ENCODE data around the gene DRP2.
"Not testable (repeated sequence)": the region's sequence is repeated elsewhere in the genome, so short reads cannot be mapped to it uniquely, and the experiment has no call there.

DRP2 gene

GRCh38 chrX:101231080-101231479, 11.5 kb downstream of the DRP2 start:
- in situ Hi-C loops (cut with HindIII; ENCODE audit: low sequenced_read_pairs) = no loop called here

- in situ Hi-C loops (cut with HindIII; ENCODE audit: low sequenced_read_pairs) = no loop called here
Measured at GRCh38 chrX:101232316-101232715, 12.7 kb downstream of the DRP2 start.

GRCh38 chrX:101237041-101237440, 17.5 kb downstream of the DRP2 start:
- in situ Hi-C loops (cut with HindIII; ENCODE audit: low sequenced_read_pairs) = no loop called here

- in situ Hi-C loops (cut with HindIII; ENCODE audit: low sequenced_read_pairs) = no loop called here
Measured at GRCh38 chrX:101241531-101241930, 21.9 kb downstream of the DRP2 start.

- in situ Hi-C loops (cut with HindIII; ENCODE audit: low sequenced_read_pairs) = no loop called here
Measured at GRCh38 chrX:101252634-101253033, 33.0 kb downstream of the DRP2 start.

- in situ Hi-C loops (cut with HindIII; ENCODE audit: low sequenced_read_pairs) = no loop called here
Measured at GRCh38 chrX:101257448-101258258, 38.1 kb downstream of the DRP2 start.

GRCh38 chrX:101258259-101258581, 38.6 kb downstream of the DRP2 start:
- in situ Hi-C loops (cut with HindIII; ENCODE audit: low sequenced_read_pairs) = no loop called here

- in situ Hi-C loops (cut with HindIII; ENCODE audit: low sequenced_read_pairs) = no loop called here
Measured at GRCh38 chrX:101260435-101260834, 40.8 kb downstream of the DRP2 start.

GRCh38 chrX:101262590-101262989, 43.0 kb downstream of the DRP2 start:
- in situ Hi-C loops (cut with HindIII; ENCODE audit: low sequenced_read_pairs) = no loop called here

- in situ Hi-C loops (cut with HindIII; ENCODE audit: low sequenced_read_pairs) = no loop called here
Measured at GRCh38 chrX:101263766-101264165, 44.2 kb downstream of the DRP2 start.

- in situ Hi-C loops (cut with HindIII; ENCODE audit: low sequenced_read_pairs) = no loop called here
Measured at GRCh38 chrX:101265869-101266428, 46.4 kb downstream of the DRP2 start.

- in situ Hi-C loops (cut with HindIII; ENCODE audit: low sequenced_read_pairs) = no loop called here
Measured at GRCh38 chrX:101274198-101274597, 54.6 kb downstream of the DRP2 start.

GRCh38 chrX:101276238-101276637, 56.7 kb downstream of the DRP2 start:
- in situ Hi-C loops (cut with HindIII; ENCODE audit: low sequenced_read_pairs) = no loop called here

GRCh38 chrX:101287402-101287801, 67.8 kb downstream of the DRP2 start:
- in situ Hi-C loops (cut with HindIII; ENCODE audit: low sequenced_read_pairs) = no loop called here

GRCh38 chrX:101290957-101291603, 71.5 kb downstream of the DRP2 start, which contains the start of gene TAF7L:
Gene TAF7L, minus strand, starts transcription at chrX:101291334. Its CDS starts 3,791 bp downstream, at chrX:101287543.
- in situ Hi-C loops (cut with HindIII; ENCODE audit: low sequenced_read_pairs) = loop anchor here (5.0 kb wide), 1 partner anchor 84 kb away; no protein-coding TSS in a partner anchor

- in situ Hi-C loops (cut with HindIII; ENCODE audit: low sequenced_read_pairs) = not testable (repeated sequence)
Measured at GRCh38 chrX:101295603-101296002, 76.0 kb downstream of the DRP2 start.

- in situ Hi-C loops (cut with HindIII; ENCODE audit: low sequenced_read_pairs) = no loop called here
Measured at GRCh38 chrX:101303790-101304189, 84.2 kb downstream of the DRP2 start.

Measured in endothelial cell of hepatic sinusoid (primary cell).